HEK293T (cell line): ENCODE results near the gene PDIA6.

Experiments
- CTCF ChIA-PET: fragments of 350-600 bp; formaldehyde crosslinking; extraction: SDS; loops from one replicate; lab custom pipeline; 2021; ENCODE audit warnings: antibody characterized with exemption, inconsistent platforms; lab: Yijun Ruan, JAX
- POLR2A ChIA-PET: fragments of 350-600 bp; formaldehyde crosslinking; extraction: SDS; loops from one replicate; lab custom pipeline; 2020; ENCODE audit warnings: antibody characterized with exemption, inconsistent platforms; lab: Yijun Ruan, JAX
- DNase-seq: peaks from one replicate; pipeline ENCODE4 v3.0.0; 2012; ENCODE audit warnings: mixed read lengths; ENCODE audit errors: extremely low spot score
- ARNT ChIP-seq: fragments of 450-650 bp; IDR thresholded peaks from 2 replicates; pipeline ENCODE4 v1.6.1; 2017; ENCODE audit warnings: mild to moderate bottlenecking
- BHLHE40 ChIP-seq: fragments of 450-650 bp; IDR thresholded peaks from 2 replicates; pipeline ENCODE4 v1.6.1; 2016; ENCODE audit warnings: mild to moderate bottlenecking, moderate library complexity, borderline replicate concordance
- CTBP1 ChIP-seq: fragments of 450-650 bp; IDR thresholded peaks from 2 replicates; pipeline ENCODE4 v1.6.1; 2016; ENCODE audit warnings: borderline replicate concordance
- ELF4 ChIP-seq: fragments of 450-650 bp; IDR thresholded peaks from 2 replicates; pipeline ENCODE4 v1.6.1; 2017; ENCODE audit warnings: antibody characterized with exemption
- FOXA1 ChIP-seq: fragments of 450-650 bp; IDR thresholded peaks from 2 replicates; pipeline ENCODE4 v1.6.1; 2016; ENCODE audit warnings: mild to moderate bottlenecking
- FOXK2 ChIP-seq: fragments of 450-650 bp; IDR thresholded peaks from 2 replicates; pipeline ENCODE4 v1.6.1; 2016; ENCODE audit warnings: mild to moderate bottlenecking
- FOXM1 ChIP-seq: fragments of 450-650 bp; IDR thresholded peaks from 2 replicates; pipeline ENCODE4 v1.6.1; 2017; ENCODE audit warnings: mild to moderate bottlenecking, borderline replicate concordance
- HDGF ChIP-seq: fragments of 450-650 bp; IDR thresholded peaks from 2 replicates; pipeline ENCODE4 v1.6.1; 2017; ENCODE audit warnings: antibody characterized with exemption, borderline replicate concordance
- L3MBTL2 ChIP-seq: fragments of 450-650 bp; conservative IDR thresholded peaks from 2 replicates; pipeline ENCODE4 v1.6.1; 2016; ENCODE audit warnings: mild to moderate bottlenecking
- LEF1 ChIP-seq: fragments of 450-650 bp; IDR thresholded peaks from 2 replicates; pipeline ENCODE4 v1.6.1; 2017; ENCODE audit warnings: mild to moderate bottlenecking, borderline replicate concordance
- NFRKB ChIP-seq: fragments of 450-650 bp; IDR thresholded peaks from 2 replicates; pipeline ENCODE4 v1.6.1; 2016; ENCODE audit warnings: mild to moderate bottlenecking, moderate library complexity
- SP1 ChIP-seq: fragments of 450-650 bp; IDR thresholded peaks from 2 replicates; pipeline ENCODE4 v1.6.1; 2017
- SUZ12 ChIP-seq: fragments of 450-650 bp; IDR thresholded peaks from 2 replicates; pipeline ENCODE4 v1.6.1; 2016; ENCODE audit warnings: mild to moderate bottlenecking
- TARDBP ChIP-seq: fragments of 450-650 bp; IDR thresholded peaks from 2 replicates; pipeline ENCODE4 v1.6.1; 2016
- ZNF384 ChIP-seq: fragments of 450-650 bp; IDR thresholded peaks from 2 replicates; pipeline ENCODE4 v1.6.1; 2016
- TF ChIP-seq, protein P1 (sequence below): fragments of 450-650 bp; IDR thresholded peaks from 2 replicates; pipeline ENCODE4 v1.6.1; 2016

The PDIA6 gene

GRCh38 chr2:10829299-10829698 lies 16.7 kb upstream of the PDIA6 start:
- TF ChIP-seq BHLHE40, result no peak
- TF ChIP-seq, protein P1, sequence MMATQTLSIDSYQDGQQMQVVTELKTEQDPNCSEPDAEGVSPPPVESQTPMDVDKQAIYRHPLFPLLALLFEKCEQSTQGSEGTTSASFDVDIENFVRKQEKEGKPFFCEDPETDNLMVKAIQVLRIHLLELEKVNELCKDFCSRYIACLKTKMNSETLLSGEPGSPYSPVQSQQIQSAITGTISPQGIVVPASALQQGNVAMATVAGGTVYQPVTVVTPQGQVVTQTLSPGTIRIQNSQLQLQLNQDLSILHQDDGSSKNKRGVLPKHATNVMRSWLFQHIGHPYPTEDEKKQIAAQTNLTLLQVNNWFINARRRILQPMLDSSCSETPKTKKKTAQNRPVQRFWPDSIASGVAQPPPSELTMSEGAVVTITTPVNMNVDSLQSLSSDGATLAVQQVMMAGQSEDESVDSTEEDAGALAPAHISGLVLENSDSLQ, result no peak
- TF ChIP-seq SUZ12, result no peak
- TF ChIP-seq SP1, result no peak
- no peak for TF ChIP-seq NFRKB
- no peak for TF ChIP-seq L3MBTL2
- no peak for TF ChIP-seq ARNT
- no peak for TF ChIP-seq CTBP1
- TF ChIP-seq FOXK2, result no peak
- no peak for TF ChIP-seq HDGF
- no peak for TF ChIP-seq TARDBP
- TF ChIP-seq LEF1, result no peak
- TF ChIP-seq FOXA1, result no peak
- TF ChIP-seq ZNF384, result no peak
- no peak for TF ChIP-seq ELF4
- TF ChIP-seq FOXM1, result no peak
- ChIA-PET POLR2A (no interaction called here), CTCF (interaction anchor here (1.0 to 1.4 kb wide), 2 partner anchors 12 to 295 kb away, joined by 3 read pairs; no protein-coding TSS in a partner anchor)
- DNase-seq, result no peak

GRCh38 chr2:10828346-10828745 lies 15.8 kb upstream of the PDIA6 start:
- CTCF ChIA-PET, result no interaction called here
- POLR2A ChIA-PET, result no interaction called here
- TF ChIP-seq FOXA1 (no peak), SUZ12 (no peak), TARDBP (no peak), LEF1 (no peak), HDGF (no peak), ELF4 (no peak), L3MBTL2 (no peak), FOXM1 (no peak), SP1 (no peak), ZNF384 (no peak), NFRKB (no peak)
- no peak for DNase-seq

DNA sequence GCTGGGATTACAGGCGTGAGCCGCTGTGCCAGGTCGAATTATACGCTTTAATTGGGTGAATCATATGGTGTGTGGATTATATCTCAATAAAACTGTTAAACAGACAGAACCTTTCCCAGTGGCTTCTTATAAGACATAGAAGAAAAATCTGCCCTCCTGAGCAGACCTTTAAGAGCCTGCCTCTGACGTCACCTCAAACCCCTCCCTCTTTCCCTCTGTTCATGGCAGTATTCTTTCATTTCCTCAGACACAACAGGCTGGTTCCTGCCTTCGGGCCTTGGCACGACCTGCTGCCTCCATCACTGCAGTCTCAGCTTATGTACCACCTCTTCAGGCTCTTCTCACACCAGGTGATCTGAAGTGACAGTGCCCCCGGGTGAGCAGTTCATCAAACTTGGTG lies 14.0 kb upstream of the PDIA6 start:
- ChIA-PET CTCF (no interaction called here), POLR2A (no interaction called here)
- no peak for DNase-seq
- TF ChIP-seq FOXK2 (no peak), ZNF384 (no peak), CTBP1 (no peak), NFRKB (no peak), FOXA1 (no peak), FOXM1 (no peak), ARNT (no peak), SP1 (no peak), LEF1 (no peak), BHLHE40 (no peak), TARDBP (no peak), ELF4 (no peak), L3MBTL2 (no peak)
- TF ChIP-seq, protein P1, result no peak

DNA sequence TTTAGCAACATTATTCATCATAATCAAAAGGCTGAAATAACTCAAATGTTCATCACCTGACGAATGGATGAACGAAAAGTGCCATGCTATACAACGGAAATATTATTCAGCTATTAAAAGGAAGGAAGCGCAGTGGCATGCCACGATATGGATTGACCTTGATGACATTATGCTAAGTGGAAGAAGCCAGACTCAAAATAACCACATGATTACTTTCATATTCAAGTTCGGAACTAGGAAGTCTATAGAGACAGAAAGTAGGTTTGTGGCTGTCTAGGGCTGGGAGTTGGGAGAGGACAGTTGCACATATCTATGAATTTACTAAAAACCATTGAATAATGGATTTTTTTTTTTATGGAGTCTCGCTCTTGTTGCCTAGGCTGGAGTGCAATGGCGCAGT lies 13.4 kb upstream of the PDIA6 start:
- POLR2A ChIA-PET, result no interaction called here
- no peak for DNase-seq
- TF ChIP-seq SUZ12, result no peak
- CTCF ChIA-PET, result no interaction called here

- no peak for DNase-seq
- ChIA-PET POLR2A (no interaction called here), CTCF (interaction anchor here (1.0 to 1.3 kb wide), 2 partner anchors 9 to 11 kb away, joined by 4 to 6 read pairs; no protein-coding TSS in a partner anchor)
- TF ChIP-seq ELF4, result no peak
- TF ChIP-seq TARDBP, result no peak
- TF ChIP-seq SP1, result no peak
- no peak for TF ChIP-seq CTBP1
- TF ChIP-seq NFRKB, result no peak
- no peak for TF ChIP-seq FOXA1
Observed at GRCh38 chr2:10824191-10824590, 11.6 kb upstream of the PDIA6 start.

GRCh38 chr2:10820978-10821695 lies 8.6 kb upstream of the PDIA6 start:
- no peak for DNase-seq
- CTCF ChIA-PET, result interaction anchor here (1.4 kb wide), 1 partner anchor 11 kb away, joined by 10 read pairs; no protein-coding TSS in a partner anchor
- TF ChIP-seq FOXM1 (no peak), ARNT (no peak), FOXA1 (no peak), SUZ12 (no peak), HDGF (no peak), CTBP1 (no peak), NFRKB (no peak), LEF1 (no peak), ELF4 (no peak), SP1 (no peak), TARDBP (no peak)
- TF ChIP-seq, protein P1, result no peak
- POLR2A ChIA-PET, result interaction anchor here (1.5 kb wide), 1 partner anchor 9 kb away, joined by 4 read pairs; the partner anchor contains the start of gene PDIA6
